Right lobe of liver (tissue), 4 donors: ENCODE data around the gene SST.

Source experiments
- POLR2A ChIP-seq: fragments of 450-650 bp; IDR thresholded peaks from one replicate; pipeline ENCODE4 v1.6.1; 2017; ENCODE audit warnings: antibody characterized with exemption, mild to moderate bottlenecking
- TF ChIP-seq, protein P1 (sequence below), 4 donors: fragments of 200-600 bp in 3 of 4; fragments of 450-650 bp in 1 of 4; IDR thresholded peaks; one replicate each; pipeline versions ENCODE4 v1.5.1 to v1.8.0; 2016 to 2022; ENCODE audit warnings: antibody characterized with exemption in 4 of 4, mild to moderate bottlenecking in 2 of 4
- donor health status: DM: no; HTN: no; CAD: no.
- donor health status: DM: no; HTN: no; CAD: no.
- donor health status: DM: no; HTN: yes; CAD: no.

DNA sequence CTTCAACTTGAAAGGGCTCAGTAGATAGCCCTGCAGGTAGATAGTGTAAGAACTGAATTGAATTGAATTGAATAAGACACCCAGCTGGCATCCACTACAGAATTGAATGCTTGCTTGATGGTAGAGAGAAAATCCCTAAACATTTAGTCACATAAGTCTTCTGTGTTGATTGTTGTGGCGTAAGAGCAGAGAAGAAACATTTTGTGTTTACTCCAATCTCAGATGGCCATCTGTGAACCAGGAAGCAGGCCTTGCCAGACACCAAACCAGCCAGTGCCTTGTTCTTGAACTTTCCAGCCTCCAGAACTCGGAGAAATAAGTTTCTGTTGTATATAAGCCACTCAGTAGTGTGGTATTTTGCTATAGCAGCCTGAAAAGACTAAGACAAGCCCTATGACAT, 43.6 kb downstream of the SST start:
- TF ChIP-seq, protein P1, sequence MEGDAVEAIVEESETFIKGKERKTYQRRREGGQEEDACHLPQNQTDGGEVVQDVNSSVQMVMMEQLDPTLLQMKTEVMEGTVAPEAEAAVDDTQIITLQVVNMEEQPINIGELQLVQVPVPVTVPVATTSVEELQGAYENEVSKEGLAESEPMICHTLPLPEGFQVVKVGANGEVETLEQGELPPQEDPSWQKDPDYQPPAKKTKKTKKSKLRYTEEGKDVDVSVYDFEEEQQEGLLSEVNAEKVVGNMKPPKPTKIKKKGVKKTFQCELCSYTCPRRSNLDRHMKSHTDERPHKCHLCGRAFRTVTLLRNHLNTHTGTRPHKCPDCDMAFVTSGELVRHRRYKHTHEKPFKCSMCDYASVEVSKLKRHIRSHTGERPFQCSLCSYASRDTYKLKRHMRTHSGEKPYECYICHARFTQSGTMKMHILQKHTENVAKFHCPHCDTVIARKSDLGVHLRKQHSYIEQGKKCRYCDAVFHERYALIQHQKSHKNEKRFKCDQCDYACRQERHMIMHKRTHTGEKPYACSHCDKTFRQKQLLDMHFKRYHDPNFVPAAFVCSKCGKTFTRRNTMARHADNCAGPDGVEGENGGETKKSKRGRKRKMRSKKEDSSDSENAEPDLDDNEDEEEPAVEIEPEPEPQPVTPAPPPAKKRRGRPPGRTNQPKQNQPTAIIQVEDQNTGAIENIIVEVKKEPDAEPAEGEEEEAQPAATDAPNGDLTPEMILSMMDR (IDR thresholded peaks at IDR 0.05), result no peak
- TF ChIP-seq POLR2A, result no peak
